Ramos (cell line): Measurements from ENCODE around the gene LCE1B.

Experiments
- in situ Hi-C: fragments of 300-500 bp; cut with MboI; formaldehyde crosslinking; loops from one replicate; pipeline ENCODE4 v1.14.3; 2022; ENCODE audit warnings: low sequenced_read_pairs; ENCODE audit not compliant: unreplicated experiment

The LCE1B gene

GRCh38 chr1:152859696-152860095 lies 47.9 kb downstream of the LCE1B start, which contains the start of gene LCE7A:
TSS of gene LCE7A (plus strand) at chr1:152859996. CDS start at chr1:152860698, 702 bp downstream.
- in situ Hi-C loops = no loop called here

GRCh38 chr1:152860129-152860528 lies 48.4 kb downstream of the LCE1B start:
- in situ Hi-C loops = no loop called here

- in situ Hi-C loops = no loop called here
Observed at GRCh38 chr1:152861374-152861773, 49.6 kb downstream of the LCE1B start.
